Hepatocyte (in vitro differentiated cells): ENCODE measurements around the gene SELENOT.

Experiments used
- EZH2 ChIP-seq: fragments of 200-600 bp; sonication (generic); IDR thresholded peaks from 2 replicates; pipeline ENCODE4 v1.6.1; 2016; ENCODE audit warnings: antibody characterized with exemption, mild to moderate bottlenecking, borderline replicate concordance
- TF ChIP-seq, protein P1 (sequence below): fragments of 200-600 bp; sonication (generic); IDR thresholded peaks from 2 replicates; pipeline ENCODE4 v1.5.1; 2016; ENCODE audit warnings: antibody characterized with exemption, mild to moderate bottlenecking; ENCODE audit not compliant: poor library complexity

DNA sequence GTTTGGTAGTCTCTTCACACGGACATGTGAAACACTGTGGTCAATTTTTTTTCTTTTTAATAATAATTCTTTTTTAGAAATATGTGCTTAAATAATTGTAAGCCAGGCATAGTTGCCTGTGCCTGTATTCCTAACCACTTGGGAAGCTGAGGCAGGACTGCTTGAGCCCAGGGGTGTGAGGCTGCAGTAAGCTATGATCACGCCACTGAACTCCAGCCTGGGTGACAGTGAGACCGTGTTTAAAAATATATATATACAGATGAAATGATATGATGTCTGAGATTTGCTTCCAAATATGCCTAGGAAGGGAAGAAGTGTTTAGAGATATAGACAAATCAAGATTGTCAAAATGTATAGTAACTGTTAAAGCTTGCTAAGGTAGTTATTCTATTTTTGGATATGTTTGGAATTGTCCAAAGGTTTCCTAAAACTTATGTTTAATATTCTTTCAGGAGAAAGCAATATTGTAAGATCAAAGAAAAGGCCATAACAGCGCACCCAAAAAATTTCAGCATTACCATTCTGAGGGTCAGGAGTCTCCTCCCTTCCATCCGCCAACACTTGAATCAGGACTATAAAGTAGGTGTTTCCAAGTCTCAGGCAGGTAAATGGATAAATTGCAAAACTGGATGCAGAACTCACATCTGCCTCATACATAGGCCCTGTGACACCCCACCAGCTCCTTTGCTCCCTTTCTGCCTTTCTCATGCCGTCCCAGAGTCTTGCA lies 532 bp upstream of the SELENOT start:
- TF ChIP-seq, protein P1, sequence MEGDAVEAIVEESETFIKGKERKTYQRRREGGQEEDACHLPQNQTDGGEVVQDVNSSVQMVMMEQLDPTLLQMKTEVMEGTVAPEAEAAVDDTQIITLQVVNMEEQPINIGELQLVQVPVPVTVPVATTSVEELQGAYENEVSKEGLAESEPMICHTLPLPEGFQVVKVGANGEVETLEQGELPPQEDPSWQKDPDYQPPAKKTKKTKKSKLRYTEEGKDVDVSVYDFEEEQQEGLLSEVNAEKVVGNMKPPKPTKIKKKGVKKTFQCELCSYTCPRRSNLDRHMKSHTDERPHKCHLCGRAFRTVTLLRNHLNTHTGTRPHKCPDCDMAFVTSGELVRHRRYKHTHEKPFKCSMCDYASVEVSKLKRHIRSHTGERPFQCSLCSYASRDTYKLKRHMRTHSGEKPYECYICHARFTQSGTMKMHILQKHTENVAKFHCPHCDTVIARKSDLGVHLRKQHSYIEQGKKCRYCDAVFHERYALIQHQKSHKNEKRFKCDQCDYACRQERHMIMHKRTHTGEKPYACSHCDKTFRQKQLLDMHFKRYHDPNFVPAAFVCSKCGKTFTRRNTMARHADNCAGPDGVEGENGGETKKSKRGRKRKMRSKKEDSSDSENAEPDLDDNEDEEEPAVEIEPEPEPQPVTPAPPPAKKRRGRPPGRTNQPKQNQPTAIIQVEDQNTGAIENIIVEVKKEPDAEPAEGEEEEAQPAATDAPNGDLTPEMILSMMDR, result no peak
- TF ChIP-seq EZH2, result no peak
